BLaER1 treated with 17β-estradiol and CSF1 and Interleukin-3, amounts not matched to agents 10 nM and 100 nM (cell line): Measurements from ENCODE around the gene SFI1.
"Not testable (repeated sequence)": the region's sequence is repeated elsewhere in the genome, so short reads cannot be mapped to it uniquely, and the experiment has no call there.

Experiments used
- H3K27ac ChIP-seq, 11 experiments: shearing (Covaris generic); formaldehyde crosslinking; 2 replicates each; pipeline ENCODE4 v1.8.1; 2022
- H3K27me3 ChIP-seq, 11 experiments: shearing (Covaris generic); formaldehyde crosslinking; 2 replicates each; pipeline ENCODE4 v1.8.1; 2022
- H3K36me3 ChIP-seq, 11 experiments: shearing (Covaris generic); formaldehyde crosslinking; 2 replicates each; pipeline ENCODE4 v1.8.1; 2022
- H3K4me1 ChIP-seq, 10 experiments: shearing (Covaris generic); formaldehyde crosslinking; 2 replicates each; pipeline ENCODE4 v1.8.1; 2022
- H3K4me2 ChIP-seq, 11 experiments: shearing (Covaris generic); formaldehyde crosslinking; 2 replicates each; pipeline ENCODE4 v1.8.1; 2022
- H3K4me3 ChIP-seq, 10 experiments: shearing (Covaris generic); formaldehyde crosslinking; 2 replicates each; pipeline ENCODE4 v1.8.1; 2022
- H3K9ac ChIP-seq, 11 experiments: shearing (Covaris generic); formaldehyde crosslinking; 2 replicates each; pipeline ENCODE4 v1.8.1; 2022
- H3K9me3 ChIP-seq, 11 experiments: shearing (Covaris generic); formaldehyde crosslinking; replicated peaks in 1 of 11; 2 replicates each; pipeline ENCODE4 v1.8.1; 2022
- H4K20me1 ChIP-seq, 11 experiments: shearing (Covaris generic); formaldehyde crosslinking; 2 replicates each; pipeline ENCODE4 v1.8.1; 2022
- Cebpa-rat ChIP-seq, 11 experiments: shearing (Covaris generic); IDR thresholded peaks; 2 replicates each; pipeline ENCODE4 v1.8.1; 2022

The SFI1 gene

DNA sequence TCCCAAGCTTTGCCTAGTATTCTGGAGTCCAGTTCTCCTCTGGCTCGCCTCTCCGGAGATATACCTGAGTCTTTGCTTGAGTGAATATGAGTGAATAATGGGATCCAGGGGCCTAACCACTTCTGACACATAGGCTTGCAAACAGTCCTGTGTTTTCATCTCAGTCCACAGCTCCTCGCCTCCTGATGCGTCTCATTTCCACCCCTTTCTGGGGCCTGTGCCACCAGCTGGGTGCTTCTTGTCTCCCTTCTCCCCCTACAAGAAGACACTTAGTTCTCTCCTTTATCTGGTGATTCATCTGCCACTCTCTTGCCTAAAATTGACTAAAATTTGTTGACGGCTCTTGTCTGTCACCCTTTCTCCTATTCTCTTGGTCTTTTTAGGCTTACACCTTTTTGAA is 44.6 kb downstream of the SFI1 start:
- H3K27me3 ChIP-seq: no peaks in the 10 kb centered on the region
- no peaks in the 10 kb centered on the region for H4K20me1 ChIP-seq
- H3K9me3 ChIP-seq: no peaks in the 10 kb centered on the region
- no peak overlapping the region for H3K27ac ChIP-seq
- H3K9ac ChIP-seq: no peak overlapping the region
- no peak overlapping the region for H3K4me2 ChIP-seq
- peaks cover 0 to 11% (median 3%) of the 10 kb centered on the region in 10 experiments; a peak in 5 of 20 replicates for H3K4me1 ChIP-seq
- H3K4me3 ChIP-seq: no peak overlapping the region
- TF ChIP-seq Cebpa-rat (IDR thresholded peaks at IDR 0.05): no peak
- H3K36me3 ChIP-seq: peaks cover 1 to 37% (median 27%) of the 10 kb centered on the region in 11 experiments; a peak in 20 of 22 replicates

DNA sequence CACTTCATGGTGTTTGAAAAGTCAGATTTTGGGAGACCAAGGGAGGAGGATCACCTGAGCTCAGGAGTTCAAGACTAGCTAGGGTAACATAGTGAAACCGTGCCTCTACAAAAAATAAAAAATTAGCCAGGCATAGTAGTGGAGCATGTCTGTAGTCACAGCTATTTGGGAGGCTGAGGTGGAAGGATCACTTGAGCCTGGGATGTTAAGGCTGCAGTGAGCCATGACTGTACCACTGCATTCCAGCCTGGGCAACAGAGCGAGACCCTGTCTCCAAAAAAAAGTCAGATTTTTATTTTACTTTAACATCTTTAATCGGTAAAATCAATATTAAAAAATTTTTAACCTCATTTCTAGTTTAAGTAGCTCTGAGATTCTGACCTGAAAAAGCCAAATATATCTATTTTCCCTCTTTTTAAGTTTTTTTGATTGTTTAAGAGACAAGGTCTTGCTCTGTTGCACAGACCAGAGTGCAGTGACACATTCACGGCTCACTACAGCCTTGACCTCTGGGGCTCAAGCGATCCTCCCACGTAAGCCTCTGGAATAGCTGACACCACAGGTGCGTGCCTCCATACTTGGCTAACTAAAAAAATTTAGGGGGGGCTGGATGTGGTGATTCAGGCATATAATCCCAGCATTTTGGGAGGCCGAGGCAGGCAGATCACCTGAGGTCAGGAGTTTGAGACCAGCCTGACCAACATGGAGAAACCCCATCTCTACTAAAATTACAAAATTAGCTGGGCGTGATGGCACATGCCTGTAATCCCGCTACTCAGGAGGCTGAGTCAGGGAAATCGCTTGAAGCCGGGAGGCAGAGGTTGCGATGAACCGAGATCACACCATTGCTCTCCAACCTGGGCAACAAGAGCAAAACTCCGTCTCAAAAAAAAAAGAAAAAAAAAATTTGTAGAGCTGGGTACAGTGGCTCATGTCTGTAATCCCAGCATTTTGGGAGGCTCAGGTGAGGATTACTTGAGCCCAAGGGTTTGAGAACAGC is 48.4 kb downstream of the SFI1 start:
- Histone ChIP-seq H3K4me3 (no peak overlapping the region), H3K4me2 (no peak overlapping the region), H3K9ac (no peak overlapping the region), H3K4me1 (peaks cover 0 to 9% (median 3%) of the 10 kb centered on the region in 10 experiments; a peak in 5 of 20 replicates), H4K20me1 (no peaks in the 10 kb centered on the region), H3K9me3 (no peaks in the 10 kb centered on the region), H3K27me3 (no peaks in the 10 kb centered on the region), H3K36me3 (peaks cover 29 to 63% (median 45%) of the 10 kb centered on the region in 11 experiments), H3K27ac (no peak overlapping the region)
- no peak for TF ChIP-seq Cebpa-rat (IDR thresholded peaks at IDR 0.05)

DNA sequence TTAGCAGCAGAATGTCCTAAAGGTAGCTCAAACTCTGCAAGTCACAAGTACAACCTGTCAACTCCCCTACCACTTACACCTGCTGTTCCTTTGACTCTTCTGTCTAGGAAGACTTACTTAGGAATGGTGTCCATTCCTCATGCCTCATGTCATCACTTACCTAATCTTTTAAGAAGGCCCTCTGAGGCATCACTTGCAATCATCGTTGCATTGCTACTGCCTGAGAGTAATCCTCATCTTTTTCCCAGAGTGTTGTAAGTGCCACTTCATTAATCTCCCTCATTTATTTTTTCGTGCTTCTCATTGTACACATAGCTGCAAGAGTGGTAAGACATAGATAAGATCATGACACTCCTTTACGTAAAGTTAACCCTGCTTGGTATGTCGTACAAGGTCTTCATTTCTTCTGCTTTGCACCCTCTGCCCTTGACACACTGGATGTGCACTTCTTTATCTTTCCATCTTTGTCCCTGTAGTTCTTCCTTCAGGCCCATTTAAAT is 54.6 kb downstream of the SFI1 start:
- Histone ChIP-seq H3K4me2 (no peak overlapping the region), H3K9ac (no peak overlapping the region), H3K9me3 (no peaks in the 10 kb centered on the region), H3K36me3 (peaks cover 45 to 77% (median 62%) of the 10 kb centered on the region in 11 experiments), H3K27ac (no peak overlapping the region), H3K27me3 (no peaks in the 10 kb centered on the region), H3K4me1 (peaks cover 0 to 10% (median 7%) of the 10 kb centered on the region in 10 experiments; a peak in 7 of 20 replicates), H3K4me3 (no peak overlapping the region), H4K20me1 (no peaks in the 10 kb centered on the region)
- no peak for TF ChIP-seq Cebpa-rat (IDR thresholded peaks at IDR 0.05)

DNA sequence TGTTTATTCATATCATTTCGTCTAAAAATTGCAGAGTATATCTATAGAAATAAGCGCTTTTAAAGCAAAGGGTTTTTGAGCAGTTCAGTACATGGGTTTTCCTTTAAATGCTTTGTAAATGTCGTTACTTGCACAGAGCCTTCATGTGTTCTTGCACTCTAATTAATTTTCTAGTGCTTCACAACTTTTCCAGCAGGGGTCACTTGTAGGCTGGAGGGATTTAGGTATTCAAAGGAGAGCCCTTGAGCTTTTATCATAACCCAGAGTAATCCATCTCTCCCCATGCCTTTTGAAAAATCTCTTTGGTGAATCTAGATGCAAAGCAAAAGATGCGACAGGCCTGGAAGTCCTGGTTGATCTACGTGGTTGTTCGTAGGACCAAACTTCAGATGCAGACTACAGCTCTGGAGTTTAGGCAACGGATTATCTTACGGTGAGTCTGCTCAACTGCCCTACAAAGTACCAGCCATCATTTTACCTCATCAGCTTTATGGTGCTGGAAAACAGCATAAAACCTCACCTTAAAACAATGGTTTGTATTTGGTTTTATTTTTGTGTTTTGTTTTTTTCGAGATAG is 60.4 kb downstream of the SFI1 start:
- no peak overlapping the region for H3K4me3 ChIP-seq
- H3K9ac ChIP-seq: no peak overlapping the region
- H3K9me3 ChIP-seq: no peaks in the 10 kb centered on the region
- H3K27me3 ChIP-seq: no peaks in the 10 kb centered on the region
- H3K36me3 ChIP-seq: peaks cover 11 to 61% (median 40%) of the 10 kb centered on the region in 11 experiments; a peak in 21 of 22 replicates
- no peaks in the 10 kb centered on the region for H4K20me1 ChIP-seq
- no peak overlapping the region for H3K4me2 ChIP-seq
- no peak overlapping the region for H3K27ac ChIP-seq
- peaks cover 0 to 10% (median 7%) of the 10 kb centered on the region in 10 experiments; a peak in 7 of 20 replicates for H3K4me1 ChIP-seq
- no peak for TF ChIP-seq Cebpa-rat (IDR thresholded peaks at IDR 0.05)

DNA sequence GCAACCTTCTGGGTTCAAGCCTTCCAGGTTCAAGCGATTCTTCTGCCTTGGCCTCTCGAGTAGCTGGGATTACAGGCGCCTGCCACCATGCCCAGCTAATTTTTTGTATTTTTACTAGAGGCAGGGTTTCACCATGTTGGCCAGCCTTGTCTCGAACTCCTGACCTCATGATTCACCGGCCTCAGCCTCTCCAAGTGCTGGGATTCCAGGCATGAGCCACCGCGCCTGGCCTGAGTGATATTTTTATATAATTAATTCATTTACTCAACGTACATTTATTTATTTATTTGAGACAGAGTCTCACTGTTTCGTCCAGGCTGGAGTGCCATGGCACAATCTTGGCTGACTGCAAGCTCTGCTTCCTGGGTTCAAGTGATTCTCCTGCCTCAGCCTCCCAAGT is 62.2 kb downstream of the SFI1 start:
- H3K4me1 ChIP-seq, H3K27ac ChIP-seq, H4K20me1 ChIP-seq, H3K9me3 ChIP-seq, H3K9ac ChIP-seq, H3K4me2 ChIP-seq, H3K27me3 ChIP-seq, H3K4me3 ChIP-seq: not testable (repeated sequence)
- H3K36me3 ChIP-seq: peaks cover 11 to 61% (median 36%) of the 10 kb centered on the region in 11 experiments; a peak in 21 of 22 replicates

DNA sequence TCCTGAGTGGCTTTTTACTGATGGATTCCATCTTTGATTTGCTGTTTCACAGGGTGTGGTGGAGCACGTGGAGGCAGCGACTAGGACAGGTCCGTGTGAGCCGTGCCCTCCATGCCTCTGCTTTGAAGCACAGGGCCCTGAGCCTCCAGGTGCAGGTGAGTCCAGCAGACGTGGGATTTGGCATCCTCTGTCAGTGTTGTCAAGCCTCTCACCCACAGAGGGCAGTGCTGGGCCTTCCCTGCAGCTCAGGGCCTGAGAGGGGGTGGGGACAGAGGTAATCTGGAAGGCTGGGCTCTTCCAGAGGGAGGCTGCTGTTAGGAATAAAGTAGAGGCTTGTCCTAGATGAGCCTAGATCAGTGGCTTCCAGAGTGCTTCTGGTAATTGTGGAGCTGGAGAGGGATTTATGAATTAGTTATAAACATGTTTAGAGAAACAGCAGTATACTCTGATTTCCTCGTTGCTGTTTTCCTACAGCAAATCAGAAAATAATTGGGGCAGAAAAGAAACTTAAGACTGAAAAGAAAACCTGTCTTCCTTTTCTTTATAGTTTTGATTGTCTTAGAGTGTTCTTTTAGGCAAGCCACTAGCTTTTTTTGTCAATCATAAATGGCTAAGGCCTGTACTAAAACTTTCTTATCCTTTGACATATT is 65.0 kb downstream of the SFI1 start:
- H3K4me3 ChIP-seq: no peak overlapping the region
- TF ChIP-seq Cebpa-rat (IDR thresholded peaks at IDR 0.05): no peak
- H3K4me1 ChIP-seq: no peaks in the 10 kb centered on the region
- H3K36me3 ChIP-seq: peaks cover 11 to 65% (median 42%) of the 10 kb centered on the region in 11 experiments
- no peak overlapping the region for H3K9ac ChIP-seq
- no peak overlapping the region for H3K27ac ChIP-seq
- no peaks in the 10 kb centered on the region for H4K20me1 ChIP-seq
- H3K27me3 ChIP-seq: no peaks in the 10 kb centered on the region
- H3K9me3 ChIP-seq: no peaks in the 10 kb centered on the region
- H3K4me2 ChIP-seq: no peak overlapping the region

DNA sequence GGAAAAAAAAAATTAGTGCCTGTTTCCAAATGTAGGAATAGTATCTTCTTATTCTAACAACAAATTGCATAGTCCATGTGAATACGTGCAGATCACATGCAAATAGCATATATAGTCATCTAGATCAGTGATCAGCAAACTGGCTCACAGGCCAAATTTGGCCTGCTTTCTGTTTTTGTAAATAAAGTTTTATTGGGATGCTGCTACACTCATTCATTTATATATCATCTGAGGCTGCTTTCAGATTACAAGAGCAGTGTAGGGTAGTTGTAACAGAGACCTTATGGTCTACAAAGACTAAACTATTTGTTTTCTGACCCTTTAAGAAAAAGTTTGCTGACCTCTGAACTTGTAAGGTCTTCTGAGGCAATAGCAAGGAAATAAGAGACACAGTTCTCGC is 65.6 kb downstream of the SFI1 start:
- no peak for TF ChIP-seq Cebpa-rat (IDR thresholded peaks at IDR 0.05)
- Histone ChIP-seq H3K9me3 (no peaks in the 10 kb centered on the region), H3K27ac (no peak overlapping the region), H3K36me3 (peaks cover 9 to 69% (median 42%) of the 10 kb centered on the region in 11 experiments), H3K4me1 (no peaks in the 10 kb centered on the region), H3K4me3 (no peak overlapping the region), H3K9ac (no peak overlapping the region), H3K4me2 (no peak overlapping the region), H4K20me1 (no peaks in the 10 kb centered on the region), H3K27me3 (no peaks in the 10 kb centered on the region)

DNA sequence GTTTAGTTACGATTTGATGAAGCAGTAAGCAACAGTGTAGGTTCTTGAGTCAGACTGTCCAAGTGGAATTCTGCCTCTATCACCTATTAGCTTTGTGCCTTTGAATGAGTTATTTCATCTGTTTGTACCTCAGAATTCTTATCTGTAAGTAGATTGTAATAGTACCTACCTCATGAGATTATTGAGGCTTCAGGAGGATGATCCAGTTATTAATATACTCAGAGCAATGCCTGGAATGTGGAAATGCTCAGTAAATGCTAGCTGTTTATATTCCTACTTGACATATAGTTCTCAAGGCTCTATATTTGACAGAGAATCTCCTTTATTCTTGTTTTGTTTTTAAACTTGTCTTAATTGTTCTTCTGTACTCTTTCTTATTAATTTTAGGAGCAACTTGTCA is 70.1 kb downstream of the SFI1 start:
- Histone ChIP-seq H3K4me2 (no peak overlapping the region), H3K36me3 (peaks cover 0 to 63% (median 19%) of the 10 kb centered on the region in 11 experiments; a peak in 16 of 22 replicates), H3K27ac (no peak overlapping the region), H3K9me3 (no peaks in the 10 kb centered on the region), H3K4me1 (peaks cover 0 to 15% (median 0%) of the 10 kb centered on the region in 10 experiments; a peak in 4 of 20 replicates), H3K27me3 (no peaks in the 10 kb centered on the region), H3K9ac (no peak overlapping the region), H4K20me1 (no peaks in the 10 kb centered on the region), H3K4me3 (no peak overlapping the region)
- TF ChIP-seq Cebpa-rat (IDR thresholded peaks at IDR 0.05): no peak

DNA sequence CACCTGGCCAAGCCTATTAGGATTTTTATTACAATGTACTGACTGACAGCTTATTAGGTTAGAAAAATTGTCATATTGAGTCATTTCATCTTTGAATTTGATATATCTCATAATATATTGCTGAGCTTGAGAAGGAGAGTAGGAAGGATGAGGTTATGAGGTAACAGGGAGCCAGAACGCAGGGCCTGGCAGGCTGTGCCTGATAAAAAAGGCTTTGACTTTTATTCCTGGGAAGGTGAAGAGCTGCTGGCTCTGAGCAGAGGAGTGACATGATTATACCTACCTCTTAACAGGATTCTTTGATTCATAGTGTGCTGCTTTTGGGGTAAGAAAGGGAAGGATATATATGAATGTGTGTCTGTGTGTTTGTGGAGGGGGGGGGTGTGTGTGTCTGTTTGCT is 70.9 kb downstream of the SFI1 start:
- Histone ChIP-seq H3K4me3 (no peak overlapping the region), H3K9ac (no peak overlapping the region), H3K9me3 (no peaks in the 10 kb centered on the region), H4K20me1 (no peaks in the 10 kb centered on the region), H3K4me2 (no peak overlapping the region), H3K27me3 (no peaks in the 10 kb centered on the region), H3K27ac (no peak overlapping the region), H3K4me1 (peaks cover 0 to 15% (median 0%) of the 10 kb centered on the region in 10 experiments; a peak in 4 of 20 replicates), H3K36me3 (peaks cover 0 to 62% (median 22%) of the 10 kb centered on the region in 11 experiments; a peak in 17 of 22 replicates)
- no peak for TF ChIP-seq Cebpa-rat (IDR thresholded peaks at IDR 0.05)
